Testis (tissue), 2 donors: ENCODE data around the gene USP48.

Source experiments
- POLR2A ChIP-seq: fragments of 450-650 bp; IDR thresholded peaks from one replicate; pipeline ENCODE4 v1.6.1; 2017; ENCODE audit warnings: antibody characterized with exemption, mild to moderate bottlenecking, moderate library complexity
- TF ChIP-seq, protein P1 (sequence below), 3 experiments: fragments of 450-650 bp in 2 of 3; fragments of 200-600 bp in 1 of 3; sonication (generic) in 1 of 3; IDR thresholded peaks; one replicate each; pipeline ENCODE4 v1.5.1; 2016 to 2019; ENCODE audit warnings: antibody characterized with exemption in 3 of 3, mild to moderate bottlenecking in 2 of 3, moderate library complexity in 1 of 3

DNA sequence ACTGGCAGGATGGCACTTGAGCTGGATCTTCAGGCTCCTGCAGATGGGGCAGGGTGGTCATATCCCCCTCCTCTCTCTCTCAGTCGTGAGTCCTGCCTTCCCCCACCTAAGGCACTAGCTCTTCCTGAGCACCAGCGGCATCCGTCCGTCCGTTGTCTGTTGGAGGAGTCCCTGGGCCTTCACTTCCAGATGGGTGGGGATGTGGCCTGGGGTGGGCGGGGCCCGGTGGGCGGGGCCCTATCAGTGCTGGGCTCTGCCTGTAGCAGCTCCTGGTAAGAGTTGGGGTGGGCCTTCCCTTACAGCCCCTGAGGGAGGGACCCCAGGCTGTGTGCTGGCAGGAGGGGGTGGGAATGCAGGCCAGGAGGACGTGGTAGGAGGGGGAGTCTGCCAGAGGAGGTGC lies 39.4 kb upstream of the USP48 start:
- TF ChIP-seq, protein P1, sequence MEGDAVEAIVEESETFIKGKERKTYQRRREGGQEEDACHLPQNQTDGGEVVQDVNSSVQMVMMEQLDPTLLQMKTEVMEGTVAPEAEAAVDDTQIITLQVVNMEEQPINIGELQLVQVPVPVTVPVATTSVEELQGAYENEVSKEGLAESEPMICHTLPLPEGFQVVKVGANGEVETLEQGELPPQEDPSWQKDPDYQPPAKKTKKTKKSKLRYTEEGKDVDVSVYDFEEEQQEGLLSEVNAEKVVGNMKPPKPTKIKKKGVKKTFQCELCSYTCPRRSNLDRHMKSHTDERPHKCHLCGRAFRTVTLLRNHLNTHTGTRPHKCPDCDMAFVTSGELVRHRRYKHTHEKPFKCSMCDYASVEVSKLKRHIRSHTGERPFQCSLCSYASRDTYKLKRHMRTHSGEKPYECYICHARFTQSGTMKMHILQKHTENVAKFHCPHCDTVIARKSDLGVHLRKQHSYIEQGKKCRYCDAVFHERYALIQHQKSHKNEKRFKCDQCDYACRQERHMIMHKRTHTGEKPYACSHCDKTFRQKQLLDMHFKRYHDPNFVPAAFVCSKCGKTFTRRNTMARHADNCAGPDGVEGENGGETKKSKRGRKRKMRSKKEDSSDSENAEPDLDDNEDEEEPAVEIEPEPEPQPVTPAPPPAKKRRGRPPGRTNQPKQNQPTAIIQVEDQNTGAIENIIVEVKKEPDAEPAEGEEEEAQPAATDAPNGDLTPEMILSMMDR (IDR thresholded peaks at IDR 0.05) = no peak
- TF ChIP-seq POLR2A = no peak
